ENCODE data around the gene COL27A1. TPM values are rescaled to one million over a fixed set of nuclear protein-coding genes. Genes with fewer than 3 reads are reported as not detected.

COL27A1 gene
- total and polyA plus RNA-seq, 2 donors (not counting 3 experiments of a cell fraction or from before 2014, with no cell fraction given): 14.7 to 49.1 TPM

DNA sequence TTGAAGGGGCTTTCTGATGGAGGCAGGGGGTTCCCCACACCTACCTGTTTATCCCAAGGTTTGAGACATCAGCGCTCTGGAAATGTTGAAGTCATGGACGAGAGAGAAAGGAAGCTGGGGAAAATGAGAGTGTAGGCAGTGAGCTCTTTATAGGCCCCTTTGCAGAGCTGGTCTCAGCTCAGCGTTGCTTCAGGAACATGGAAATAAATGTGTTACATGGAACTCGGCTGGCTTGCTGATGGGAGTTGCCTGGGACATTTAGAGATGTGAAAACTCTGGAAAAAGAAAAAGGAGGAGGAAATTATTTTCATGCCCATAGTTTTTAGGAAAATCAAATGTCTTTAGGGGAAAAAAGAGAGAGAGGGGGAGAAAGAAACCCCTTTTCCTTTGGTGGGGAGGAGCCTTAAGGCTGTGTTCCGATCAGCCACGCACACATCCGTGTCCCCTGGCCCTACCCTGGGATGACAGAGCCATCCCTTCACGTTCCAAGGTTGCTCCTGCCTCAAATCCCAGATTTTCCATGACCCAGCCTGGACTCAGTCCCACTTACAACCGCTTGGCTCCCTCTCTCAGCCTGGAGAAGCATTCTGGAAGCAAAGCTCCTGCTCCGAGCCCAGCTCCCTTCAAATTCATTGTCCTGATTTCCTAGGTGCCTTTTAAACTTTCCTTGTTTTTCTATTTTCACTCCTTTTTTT, 78.3 kb downstream of the COL27A1 start:
- BruUV-seq (replicated peaks): no TSS peak
- H3K27me3 ChIP-seq (ENCODE audit: control insufficient read depth in 2 of 2, insufficient read depth in 2 of 2, low read length in 2 of 2): no peaks in the 10 kb centered on the region
- TF ChIP-seq FOS (IDR thresholded peaks at IDR 0.05; ENCODE audit: borderline replicate concordance, insufficient read depth, low read length) (no peak), POLR2A (IDR thresholded peaks at IDR 0.05; ENCODE audit: low read depth, low read length) (no peak), GATA2 (IDR thresholded peaks at IDR 0.05; ENCODE audit: insufficient read depth, insufficient read length, low read depth, low read length) (no peak), JUN (IDR thresholded peaks at IDR 0.05; ENCODE audit: borderline replicate concordance, insufficient read depth, insufficient read length, low read depth) (no peak), POLR2AphosphoS5 (IDR thresholded peaks at IDR 0.05; ENCODE audit: insufficient read depth, low read depth, low read length) (no peak), EZH2 (IDR thresholded peaks at IDR 0.05; ENCODE audit: borderline replicate concordance, low read depth, low read length, severe bottlenecking) (no peak), MYC (IDR thresholded peaks at IDR 0.05; ENCODE audit: low read depth, low read length) (no peak)
- TF ChIP-seq, protein P1, sequence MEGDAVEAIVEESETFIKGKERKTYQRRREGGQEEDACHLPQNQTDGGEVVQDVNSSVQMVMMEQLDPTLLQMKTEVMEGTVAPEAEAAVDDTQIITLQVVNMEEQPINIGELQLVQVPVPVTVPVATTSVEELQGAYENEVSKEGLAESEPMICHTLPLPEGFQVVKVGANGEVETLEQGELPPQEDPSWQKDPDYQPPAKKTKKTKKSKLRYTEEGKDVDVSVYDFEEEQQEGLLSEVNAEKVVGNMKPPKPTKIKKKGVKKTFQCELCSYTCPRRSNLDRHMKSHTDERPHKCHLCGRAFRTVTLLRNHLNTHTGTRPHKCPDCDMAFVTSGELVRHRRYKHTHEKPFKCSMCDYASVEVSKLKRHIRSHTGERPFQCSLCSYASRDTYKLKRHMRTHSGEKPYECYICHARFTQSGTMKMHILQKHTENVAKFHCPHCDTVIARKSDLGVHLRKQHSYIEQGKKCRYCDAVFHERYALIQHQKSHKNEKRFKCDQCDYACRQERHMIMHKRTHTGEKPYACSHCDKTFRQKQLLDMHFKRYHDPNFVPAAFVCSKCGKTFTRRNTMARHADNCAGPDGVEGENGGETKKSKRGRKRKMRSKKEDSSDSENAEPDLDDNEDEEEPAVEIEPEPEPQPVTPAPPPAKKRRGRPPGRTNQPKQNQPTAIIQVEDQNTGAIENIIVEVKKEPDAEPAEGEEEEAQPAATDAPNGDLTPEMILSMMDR (IDR thresholded peaks at IDR 0.05; ENCODE audit: extremely low read depth in 1 of 2, insufficient read depth in 1 of 2, low read depth in 1 of 2, low read length in 2 of 2): no peak
- TF ChIP-seq, protein P2, sequence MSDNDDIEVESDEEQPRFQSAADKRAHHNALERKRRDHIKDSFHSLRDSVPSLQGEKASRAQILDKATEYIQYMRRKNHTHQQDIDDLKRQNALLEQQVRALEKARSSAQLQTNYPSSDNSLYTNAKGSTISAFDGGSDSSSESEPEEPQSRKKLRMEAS (IDR thresholded peaks at IDR 0.05; ENCODE audit: insufficient read depth, insufficient read length): no peak
- no peak overlapping the region for H2AFZ ChIP-seq (ENCODE audit: low read depth, low read length)
- no peaks in the 10 kb centered on the region for H3K36me3 ChIP-seq (ENCODE audit: control insufficient read depth in 2 of 2, extremely low read depth in 1 of 2, insufficient read depth in 2 of 2, low read length in 2 of 2)
- no peaks in the 10 kb centered on the region for H3K9me3 ChIP-seq (replicated peaks; ENCODE audit: control insufficient read depth, insufficient read depth, low read length)
- no peaks in the 10 kb centered on the region for H4K20me1 ChIP-seq (replicated peaks; ENCODE audit: control insufficient read depth, extremely low read depth, insufficient read depth, low read length)
- H3K9me1 ChIP-seq (replicated peaks; ENCODE audit: control insufficient read depth, extremely low read depth, insufficient read depth, low read length): no peaks in the 10 kb centered on the region
- no peak overlapping the region for H3K4me2 ChIP-seq (ENCODE audit: insufficient read depth, low read length)
- DNase-seq (ENCODE audit: low read depth, low spot score) (no peak), FAIRE-seq (no peak)
- peaks cover 3% of the 10 kb centered on the region for H3K4me1 ChIP-seq (ENCODE audit: control insufficient read depth, extremely low read depth, insufficient read depth, low read length)
- dilution Hi-C loops (cut with MboI; ENCODE audit: extremely low pct_ligation_motif_present, low sequenced_read_pairs) (no loop called here), intact Hi-C loops (cut with micrococcal nuclease) (no loop called here)
- H3K79me2 ChIP-seq (ENCODE audit: control insufficient read depth, insufficient read depth, low read length): no peaks in the 10 kb centered on the region
- no peak overlapping the region for H3K27ac ChIP-seq (ENCODE audit: insufficient read depth, low read depth, low read length)
- CTCF ChIA-PET: interaction anchor here (0.7 to 3.0 kb wide), 3 partner anchors 56 to 151 kb away, joined by 3 to 13 read pairs (median 3); no protein-coding TSS in a partner anchor
- POLR2A ChIA-PET: no interaction called here
- H3K9ac ChIP-seq (replicated peaks; ENCODE audit: extremely low read depth, insufficient read depth, low read length): no peak overlapping the region
- no peak overlapping the region for H3K4me3 ChIP-seq (replicated peaks in 1 of 3; ENCODE audit: insufficient read depth in 1 of 3, low read depth in 1 of 3, low read length in 3 of 3)

Data from endothelial cell of umbilical vein (primary cell).